SJSA1 (cell line): Measurements from ENCODE around the gene USF2. TPM values are rescaled to one million over a fixed set of nuclear protein-coding genes. Genes with fewer than 3 reads are reported as not detected.

Source experiments
- DNase-seq, 2 experiments: peaks; one replicate each; pipeline ENCODE4 v3.0.0-alpha.2; 2015 to 2020; ENCODE audit warnings: low spot score in 2 of 2, low read depth in 1 of 2
- H3K27ac ChIP-seq: fragments of 250-450 bp; sonication (Bioruptor Pico); 2 replicates; pipeline ENCODE4 v1.5.1; 2020; ENCODE audit warnings: mild to moderate bottlenecking, moderate library complexity
- H3K27me3 ChIP-seq: fragments of 250-450 bp; sonication (Bioruptor Pico); replicated peaks from 2 replicates; pipeline ENCODE4 v1.5.1; 2020; ENCODE audit warnings: mild to moderate bottlenecking, moderate library complexity
- H3K36me3 ChIP-seq: fragments of 250-450 bp; sonication (Bioruptor Pico); 2 replicates; pipeline ENCODE4 v1.5.1; 2020; ENCODE audit warnings: mild to moderate bottlenecking
- H3K4me1 ChIP-seq: fragments of 250-450 bp; sonication (Bioruptor Pico); replicated peaks from 2 replicates; pipeline ENCODE4 v1.6.1; 2021; ENCODE audit warnings: mild to moderate bottlenecking
- H3K4me3 ChIP-seq: fragments of 250-450 bp; sonication (Bioruptor Pico); 2 replicates; pipeline ENCODE4 v1.5.1; 2020; ENCODE audit warnings: mild to moderate bottlenecking
- H3K9me3 ChIP-seq: fragments of 250-450 bp; sonication (Bioruptor Pico); replicated peaks from 2 replicates; pipeline ENCODE4 v1.5.1; 2020; ENCODE audit warnings: mild to moderate bottlenecking
- total RNA-seq: library from RNA; depleted of rRNA; stranded (reverse); fragments of >200 nt; shearing (Covaris generic); gene quantifications from 2 replicates; pipeline ENCODE4 v1.2.3, GENCODE V29; 2014

Gene USF2
- total RNA-seq, 1 experiment from 2014 or later: 60.3 TPM

- H3K27ac ChIP-seq: peak overlapping the region; percentile 63
- H3K36me3 ChIP-seq: no peaks in the 10 kb centered on the region
- peaks cover 55% of the 10 kb centered on the region for H3K4me1 ChIP-seq
- H3K9me3 ChIP-seq: no peaks in the 10 kb centered on the region
- no peak overlapping the region for H3K4me3 ChIP-seq
- H3K27me3 ChIP-seq: no peaks in the 10 kb centered on the region
- DNase-seq: peak in 1 of 2 experiments; percentile 38
Observed at GRCh38 chr19:35311901-35312665, 43.3 kb downstream of the USF2 start.

- DNase-seq: no peak
- Histone ChIP-seq H3K4me3 (no peak overlapping the region), H3K36me3 (no peaks in the 10 kb centered on the region), H3K9me3 (no peaks in the 10 kb centered on the region), H3K27ac (no peak overlapping the region), H3K4me1 (peaks cover 50% of the 10 kb centered on the region), H3K27me3 (no peaks in the 10 kb centered on the region)
Observed at GRCh38 chr19:35313587-35313986, 44.8 kb downstream of the USF2 start.

- DNase-seq: no peak
- Histone ChIP-seq H3K4me3 (no peak overlapping the region), H3K27me3 (no peaks in the 10 kb centered on the region), H3K36me3 (no peaks in the 10 kb centered on the region), H3K9me3 (no peaks in the 10 kb centered on the region), H3K27ac (no peak overlapping the region), H3K4me1 (peaks cover 54% of the 10 kb centered on the region)
Observed at GRCh38 chr19:35314031-35314430, 45.3 kb downstream of the USF2 start.

GRCh38 chr19:35314858-35315470 lies 46.2 kb downstream of the USF2 start:
- H3K27ac ChIP-seq: no peak overlapping the region
- no peaks in the 10 kb centered on the region for H3K9me3 ChIP-seq
- H3K4me1 ChIP-seq: peaks cover 51% of the 10 kb centered on the region
- no peaks in the 10 kb centered on the region for H3K27me3 ChIP-seq
- H3K4me3 ChIP-seq: no peak overlapping the region
- no peaks in the 10 kb centered on the region for H3K36me3 ChIP-seq
- no peak for DNase-seq

- no peaks in the 10 kb centered on the region for H3K36me3 ChIP-seq
- H3K4me3 ChIP-seq: no peak overlapping the region
- DNase-seq: no peak
- no peaks in the 10 kb centered on the region for H3K9me3 ChIP-seq
- H3K27ac ChIP-seq: no peak overlapping the region
- H3K27me3 ChIP-seq: no peaks in the 10 kb centered on the region
- H3K4me1 ChIP-seq: peaks cover 43% of the 10 kb centered on the region
Observed at GRCh38 chr19:35315883-35316282, 47.1 kb downstream of the USF2 start.

- Histone ChIP-seq H3K4me3 (no peak overlapping the region), H3K27me3 (no peaks in the 10 kb centered on the region), H3K27ac (no peak overlapping the region), H3K9me3 (no peaks in the 10 kb centered on the region), H3K36me3 (no peaks in the 10 kb centered on the region), H3K4me1 (peaks cover 36% of the 10 kb centered on the region)
- DNase-seq: no peak
Observed at GRCh38 chr19:35316560-35316959, 47.8 kb downstream of the USF2 start.

- Histone ChIP-seq H3K27ac (no peak overlapping the region), H3K27me3 (no peaks in the 10 kb centered on the region), H3K4me1 (peaks cover 26% of the 10 kb centered on the region), H3K36me3 (no peaks in the 10 kb centered on the region), H3K4me3 (no peak overlapping the region), H3K9me3 (no peaks in the 10 kb centered on the region)
- DNase-seq: no peak
Observed at GRCh38 chr19:35317464-35318043, 48.8 kb downstream of the USF2 start.

GRCh38 chr19:35318679-35319448 lies 50.1 kb downstream of the USF2 start:
- Histone ChIP-seq H3K4me1 (peaks cover 15% of the 10 kb centered on the region), H3K27ac (peak overlapping the region; percentile 84), H3K36me3 (no peaks in the 10 kb centered on the region), H3K9me3 (no peaks in the 10 kb centered on the region), H3K4me3 (no peak overlapping the region), H3K27me3 (no peaks in the 10 kb centered on the region)
- DNase-seq: peak; percentile 81 to 86

- Histone ChIP-seq H3K9me3 (no peaks in the 10 kb centered on the region), H3K36me3 (no peaks in the 10 kb centered on the region), H3K27ac (no peak overlapping the region), H3K4me1 (peaks cover 15% of the 10 kb centered on the region), H3K4me3 (no peak overlapping the region), H3K27me3 (no peaks in the 10 kb centered on the region)
- no peak for DNase-seq
Observed at GRCh38 chr19:35320065-35320713, 51.4 kb downstream of the USF2 start.

GRCh38 chr19:35321291-35321690 lies 52.5 kb downstream of the USF2 start:
- Histone ChIP-seq H3K36me3 (no peaks in the 10 kb centered on the region), H3K27ac (no peak overlapping the region), H3K27me3 (no peaks in the 10 kb centered on the region), H3K4me1 (peaks cover 15% of the 10 kb centered on the region), H3K9me3 (no peaks in the 10 kb centered on the region), H3K4me3 (no peak overlapping the region)
- no peak for DNase-seq

- Histone ChIP-seq H3K27ac (no peak overlapping the region), H3K4me1 (peaks cover 15% of the 10 kb centered on the region), H3K36me3 (no peaks in the 10 kb centered on the region), H3K27me3 (no peaks in the 10 kb centered on the region), H3K9me3 (no peaks in the 10 kb centered on the region), H3K4me3 (no peak overlapping the region)
- no peak for DNase-seq
Observed at GRCh38 chr19:35322014-35322413, 53.3 kb downstream of the USF2 start.

GRCh38 chr19:35327642-35328041 lies 58.9 kb downstream of the USF2 start:
- no peak overlapping the region for H3K27ac ChIP-seq
- no peaks in the 10 kb centered on the region for H3K9me3 ChIP-seq
- no peak overlapping the region for H3K4me3 ChIP-seq
- H3K36me3 ChIP-seq: no peaks in the 10 kb centered on the region
- H3K27me3 ChIP-seq: no peaks in the 10 kb centered on the region
- no peak for DNase-seq
- H3K4me1 ChIP-seq: no peaks in the 10 kb centered on the region

- H3K36me3 ChIP-seq: no peaks in the 10 kb centered on the region
- no peak within 1 kb of the TSS for H3K4me3 ChIP-seq
- no peak within 1 kb of the TSS for H3K27ac ChIP-seq
- no peaks in the 10 kb centered on the region for H3K9me3 ChIP-seq
- H3K27me3 ChIP-seq: no peaks in the 10 kb centered on the region
- H3K4me1 ChIP-seq: no peaks in the 10 kb centered on the region
- no peak for DNase-seq
Observed at GRCh38 chr19:35328851-35329285, 60.1 kb downstream of the USF2 start, which contains the start of gene CD22. Gene CD22, plus strand, starts transcription at chr19:35329187. Its CDS starts 2,854 bp downstream, at chr19:35332041.
